Liver (tissue), 9 donors: Measurements from ENCODE around the gene CALCR. TPM values are rescaled to one million over a fixed set of nuclear protein-coding genes. Genes with fewer than 3 reads are reported as not detected.

ENCODE experiments used
- DNase-seq: peaks from one replicate; pipeline ENCODE4 v3.0.0-alpha.2; 2017; ENCODE audit warnings: low spot score
- H3K27ac ChIP-seq, 2 donors: one replicate each; pipeline ENCODE4 v1.7.0; 2013; ENCODE audit warnings: inconsistent platforms in 2 of 2, low read length in 2 of 2, control low read depth in 1 of 2, low read depth in 1 of 2, mild to moderate bottlenecking in 1 of 2
- H3K27me3 ChIP-seq, 4 donors: one replicate each; pipeline versions ENCODE4 v1.6.1 to v1.7.0; 2013; ENCODE audit warnings: low read length in 3 of 4, inconsistent platforms in 1 of 4, mild to moderate bottlenecking in 1 of 4, moderate library complexity in 1 of 4; ENCODE audit not compliant: control insufficient read depth in 4 of 4, insufficient read depth in 4 of 4
- H3K36me3 ChIP-seq, 4 donors: one replicate each; pipeline versions ENCODE4 v1.6.1 to v1.7.0; 2013; ENCODE audit warnings: low read length in 3 of 4, mild to moderate bottlenecking in 3 of 4, low read depth in 1 of 4, moderate library complexity in 1 of 4; ENCODE audit not compliant: control insufficient read depth in 4 of 4, insufficient read depth in 3 of 4
- H3K4me1 ChIP-seq, 4 donors: one replicate each; pipeline versions ENCODE4 v1.6.1 to v1.7.0; 2013; ENCODE audit warnings: low read length in 3 of 4, mild to moderate bottlenecking in 3 of 4, moderate library complexity in 1 of 4; ENCODE audit not compliant: control insufficient read depth in 4 of 4, insufficient read depth in 4 of 4
- H3K4me3 ChIP-seq, 3 donors: one replicate each; pipeline versions ENCODE4 v1.6.1 to v1.7.0; 2013; ENCODE audit warnings: low read length in 3 of 3, control low read depth in 1 of 3, low read depth in 1 of 3, mild to moderate bottlenecking in 1 of 3
- H3K9ac ChIP-seq, 2 donors: one replicate each; pipeline ENCODE4 v1.7.0; 2013; ENCODE audit warnings: low read length in 2 of 2, mild to moderate bottlenecking in 2 of 2, moderate library complexity in 2 of 2, control low read depth in 1 of 2, low read depth in 1 of 2
- H3K9me3 ChIP-seq, 4 donors: one replicate each; pipeline versions ENCODE4 v1.6.1 to v1.7.0; 2013; ENCODE audit warnings: low read length in 3 of 4; ENCODE audit not compliant: control insufficient read depth in 4 of 4
- EGR1 ChIP-seq, 2 donors: IDR thresholded peaks; 2 replicates each; pipeline ENCODE4 v1.6.1; 2016 to 2018; ENCODE audit warnings: antibody characterized with exemption in 2 of 2, low read depth in 2 of 2
- FOXA1 ChIP-seq: IDR thresholded peaks from 2 replicates; pipeline ENCODE4 v1.6.1; 2016; ENCODE audit warnings: antibody characterized with exemption
- FOXA2 ChIP-seq: IDR thresholded peaks from 2 replicates; pipeline ENCODE4 v1.6.1; 2016; ENCODE audit warnings: antibody characterized with exemption
- GABPA ChIP-seq, 2 donors: IDR thresholded peaks in 1 of 2; conservative IDR thresholded peaks in 1 of 2; 2 replicates each; pipeline ENCODE4 v1.6.1; 2016; ENCODE audit warnings: antibody characterized with exemption in 2 of 2, mild to moderate bottlenecking in 1 of 2, moderate library complexity in 1 of 2
- HNF4A ChIP-seq, 2 donors: conservative IDR thresholded peaks; 2 replicates each; pipeline ENCODE4 v1.6.1; 2016; ENCODE audit warnings: antibody characterized with exemption in 2 of 2, mild to moderate bottlenecking in 2 of 2
- HNF4G ChIP-seq: IDR thresholded peaks from 2 replicates; pipeline ENCODE4 v1.6.1; 2016; ENCODE audit warnings: antibody characterized with exemption
- JUND ChIP-seq, 2 donors: IDR thresholded peaks; 2 replicates each; pipeline ENCODE4 v1.6.1; 2016; ENCODE audit warnings: antibody characterized with exemption in 2 of 2
- MAX ChIP-seq: IDR thresholded peaks from 2 replicates; pipeline ENCODE4 v1.6.1; 2016; ENCODE audit warnings: antibody characterized with exemption
- NR2F2 ChIP-seq: IDR thresholded peaks from 2 replicates; pipeline ENCODE4 v1.6.1; 2016; ENCODE audit warnings: antibody characterized with exemption
- RAD21 ChIP-seq, 2 donors: IDR thresholded peaks; 2 replicates each; pipeline ENCODE4 v1.6.1; 2016; ENCODE audit warnings: antibody characterized with exemption in 2 of 2, mild to moderate bottlenecking in 2 of 2
- REST ChIP-seq: IDR thresholded peaks from 2 replicates; pipeline ENCODE4 v1.6.1; 2016; ENCODE audit warnings: antibody characterized with exemption, mild to moderate bottlenecking
- RXRA ChIP-seq, 2 donors: IDR thresholded peaks; 2 replicates each; pipeline ENCODE4 v1.6.1; 2017 to 2018; ENCODE audit warnings: antibody characterized with exemption in 2 of 2, mild to moderate bottlenecking in 1 of 2
- SP1 ChIP-seq: IDR thresholded peaks from 2 replicates; pipeline ENCODE4 v1.6.1; 2018; ENCODE audit warnings: antibody characterized with exemption, mild to moderate bottlenecking
- TAF1 ChIP-seq: conservative IDR thresholded peaks from 2 replicates; pipeline ENCODE4 v1.6.1; 2016; ENCODE audit warnings: antibody characterized with exemption, mild to moderate bottlenecking
- YY1 ChIP-seq: IDR thresholded peaks from 2 replicates; pipeline ENCODE4 v1.6.1; 2016; ENCODE audit warnings: antibody characterized with exemption, mild to moderate bottlenecking
- WGBS: extraction: QIAGEN DNeasy Blood & Tissue Kit; methylation state at CpG from one replicate; pipeline ENCODE4 v1.1.7; 2013; 5-methylcytosine and 5-hydroxymethylcytosine counted together
- polyA plus RNA-seq, 2 donors: library from polyadenylated mRNA; stranded (reverse) in 1 of 2; unstranded in 1 of 2; fragments of 200-250 nt in 1 of 2; fragments of >200 nt in 1 of 2; fragmentation: Nextera tagmentation in 1 of 2; extraction: Ambion mirVana in 1 of 2; gene quantifications; one replicate each; pipeline versions ENCODE4 v1.2.1 to v1.2.3, GENCODE V29; 2013 to 2015
- total RNA-seq, 2 donors: library from RNA; depleted of rRNA; stranded (reverse); fragments of >200 nt; gene quantifications; one replicate each; pipeline ENCODE4 v1.2.3, GENCODE V29; 2014
- TF ChIP-seq, protein P1 (sequence below): IDR thresholded peaks from 2 replicates; pipeline ENCODE4 v1.6.1; 2016; ENCODE audit warnings: antibody characterized with exemption
- TF ChIP-seq, protein P2 (sequence below): IDR thresholded peaks from 2 replicates; pipeline ENCODE4 v1.6.1; 2016; ENCODE audit warnings: antibody characterized with exemption
- TF ChIP-seq, protein P3 (sequence below): fragments of 150-350 bp; IDR thresholded peaks from 2 replicates; pipeline ENCODE4 v1.5.1; 2017; ENCODE audit warnings: improper control_type of control experiment, low read depth, low read length; ENCODE audit not compliant: missing input control
- donor health status: healthy.
- donor health status: healthy.
- donor health status: healthy.
- donor health status: healthy.
- donor health status: healthy.

CALCR gene
- total and polyA plus RNA-seq, 4 donors = 0.19 TPM; not detected in 3

GRCh38 chr7:93578762-93579161 is 4.2 kb upstream of the CALCR start:
- H3K36me3 ChIP-seq = no peaks in the 10 kb centered on the region
- H3K9me3 ChIP-seq = no peaks in the 10 kb centered on the region
- H3K9ac ChIP-seq = no peak overlapping the region
- no peak for DNase-seq
- H3K27ac ChIP-seq = no peak overlapping the region
- 20% methylated on average over 4 of the region's 4 CpGs for WGBS
- peaks cover 1 to 32% (median 21%) of the 10 kb centered on the region in 4 donors for H3K4me1 ChIP-seq
- TF ChIP-seq, protein P1, sequence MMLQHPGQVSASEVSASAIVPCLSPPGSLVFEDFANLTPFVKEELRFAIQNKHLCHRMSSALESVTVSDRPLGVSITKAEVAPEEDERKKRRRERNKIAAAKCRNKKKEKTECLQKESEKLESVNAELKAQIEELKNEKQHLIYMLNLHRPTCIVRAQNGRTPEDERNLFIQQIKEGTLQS = peak; percentile 22
- TF ChIP-seq FOXA1 (peak; percentile 84), YY1 (peak; percentile 59), NR2F2 (no peak), TAF1 (no peak), GABPA (IDR thresholded peaks at IDR 0.05 in 1 of 2, conservative IDR thresholded peaks at IDR 0.05 in 1 of 2) (peak in 1 of 2 donors; percentile 39), FOXA2 (peak; percentile 88), RXRA (IDR thresholded peaks at IDR 0.05) (peak; percentile 76 to 78), JUND (IDR thresholded peaks at IDR 0.05) (peak; percentile 51 to 77), SP1 (peak; percentile 80), EGR1 (IDR thresholded peaks at IDR 0.05; ENCODE audit: low read depth in 2 of 2) (peak; percentile 62 to 65), HNF4G (peak; percentile 10), RAD21 (IDR thresholded peaks at IDR 0.05) (peak; percentile 17), HNF4A (conservative IDR thresholded peaks at IDR 0.05) (peak; percentile 63 to 67), REST (peak; percentile 23), MAX (peak; percentile 52)
- TF ChIP-seq, protein P2, sequence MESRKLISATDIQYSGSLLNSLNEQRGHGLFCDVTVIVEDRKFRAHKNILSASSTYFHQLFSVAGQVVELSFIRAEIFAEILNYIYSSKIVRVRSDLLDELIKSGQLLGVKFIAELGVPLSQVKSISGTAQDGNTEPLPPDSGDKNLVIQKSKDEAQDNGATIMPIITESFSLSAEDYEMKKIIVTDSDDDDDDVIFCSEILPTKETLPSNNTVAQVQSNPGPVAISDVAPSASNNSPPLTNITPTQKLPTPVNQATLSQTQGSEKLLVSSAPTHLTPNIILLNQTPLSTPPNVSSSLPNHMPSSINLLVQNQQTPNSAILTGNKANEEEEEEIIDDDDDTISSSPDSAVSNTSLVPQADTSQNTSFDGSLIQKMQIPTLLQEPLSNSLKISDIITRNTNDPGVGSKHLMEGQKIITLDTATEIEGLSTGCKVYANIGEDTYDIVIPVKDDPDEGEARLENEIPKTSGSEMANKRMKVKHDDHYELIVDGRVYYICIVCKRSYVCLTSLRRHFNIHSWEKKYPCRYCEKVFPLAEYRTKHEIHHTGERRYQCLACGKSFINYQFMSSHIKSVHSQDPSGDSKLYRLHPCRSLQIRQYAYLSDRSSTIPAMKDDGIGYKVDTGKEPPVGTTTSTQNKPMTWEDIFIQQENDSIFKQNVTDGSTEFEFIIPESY = no peak
- TF ChIP-seq, protein P3, sequence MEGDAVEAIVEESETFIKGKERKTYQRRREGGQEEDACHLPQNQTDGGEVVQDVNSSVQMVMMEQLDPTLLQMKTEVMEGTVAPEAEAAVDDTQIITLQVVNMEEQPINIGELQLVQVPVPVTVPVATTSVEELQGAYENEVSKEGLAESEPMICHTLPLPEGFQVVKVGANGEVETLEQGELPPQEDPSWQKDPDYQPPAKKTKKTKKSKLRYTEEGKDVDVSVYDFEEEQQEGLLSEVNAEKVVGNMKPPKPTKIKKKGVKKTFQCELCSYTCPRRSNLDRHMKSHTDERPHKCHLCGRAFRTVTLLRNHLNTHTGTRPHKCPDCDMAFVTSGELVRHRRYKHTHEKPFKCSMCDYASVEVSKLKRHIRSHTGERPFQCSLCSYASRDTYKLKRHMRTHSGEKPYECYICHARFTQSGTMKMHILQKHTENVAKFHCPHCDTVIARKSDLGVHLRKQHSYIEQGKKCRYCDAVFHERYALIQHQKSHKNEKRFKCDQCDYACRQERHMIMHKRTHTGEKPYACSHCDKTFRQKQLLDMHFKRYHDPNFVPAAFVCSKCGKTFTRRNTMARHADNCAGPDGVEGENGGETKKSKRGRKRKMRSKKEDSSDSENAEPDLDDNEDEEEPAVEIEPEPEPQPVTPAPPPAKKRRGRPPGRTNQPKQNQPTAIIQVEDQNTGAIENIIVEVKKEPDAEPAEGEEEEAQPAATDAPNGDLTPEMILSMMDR = no peak
- H3K27me3 ChIP-seq = peaks cover 4 to 20% (median 5%) of the 10 kb centered on the region in 4 donors
- H3K4me3 ChIP-seq = no peak overlapping the region
